HepG2 (cell line): ENCODE results near the gene UBE3B. TPM values are rescaled to one million over a fixed set of nuclear protein-coding genes. Genes with fewer than 3 reads are reported as not detected.

Experiments used
- CC2D1A ChIP-seq: sonication (generic); formaldehyde crosslinking; IDR thresholded peaks from 2 replicates; pipeline ENCODE4 v1.8.1; 2023; ENCODE audit warnings: mild to moderate bottlenecking, missing genetic modification reagents
- HIVEP1 ChIP-seq: sonication (generic); formaldehyde crosslinking; IDR thresholded peaks from 2 replicates; pipeline ENCODE4 v1.4.0; 2020; ENCODE audit warnings: mild to moderate bottlenecking, missing genetic modification reagents
- HMG20B ChIP-seq: conservative IDR thresholded peaks from 2 replicates; pipeline ENCODE4 v1.6.1; 2016; ENCODE audit warnings: missing genetic modification reagents, missing compliant biosample characterization
- HNF1A ChIP-seq, 2 experiments: sonication (generic) in 1 of 2; formaldehyde crosslinking in 1 of 2; IDR thresholded peaks; 2 replicates each; pipeline versions ENCODE4 v1.4.0 to v1.6.1; 2016 to 2020; ENCODE audit warnings: borderline replicate concordance in 1 of 2, low read depth in 1 of 2, mild to moderate bottlenecking in 1 of 2, missing genetic modification reagents in 1 of 2
- HOXD1 ChIP-seq: sonication (generic); formaldehyde crosslinking; IDR thresholded peaks from 2 replicates; pipeline ENCODE4 v1.5.0; 2020; ENCODE audit warnings: missing genetic modification reagents
- KDM2A ChIP-seq: sonication (generic); formaldehyde crosslinking; IDR thresholded peaks from 2 replicates; pipeline ENCODE4 v1.4.0; 2020; ENCODE audit warnings: low read depth, missing genetic modification reagents, borderline replicate concordance
- LCORL ChIP-seq, 2 experiments: fragments of 450-650 bp in 1 of 2; sonication (generic) in 1 of 2; formaldehyde crosslinking in 1 of 2; IDR thresholded peaks; 2 replicates each; pipeline versions ENCODE4 v1.5.0 to v1.6.1; 2017 to 2020; ENCODE audit warnings: antibody characterized with exemption in 1 of 2, missing genetic modification reagents in 1 of 2
- NFKBIZ ChIP-seq: IDR thresholded peaks from 2 replicates; pipeline ENCODE4 v1.6.1; 2018; ENCODE audit warnings: missing genetic modification reagents, missing compliant biosample characterization
- ZMAT3 ChIP-seq: sonication (generic); formaldehyde crosslinking; conservative IDR thresholded peaks from 2 replicates; pipeline ENCODE4 v1.7.0; 2021; ENCODE audit warnings: missing genetic modification reagents
- ZNF121 ChIP-seq: sonication (generic); formaldehyde crosslinking; IDR thresholded peaks from 2 replicates; pipeline ENCODE4 v1.5.0; 2020; ENCODE audit warnings: mild to moderate bottlenecking, missing genetic modification reagents
- ZNF143 ChIP-seq: sonication (generic); formaldehyde crosslinking; IDR thresholded peaks from 2 replicates; pipeline ENCODE4 v1.4.0; 2020; ENCODE audit warnings: missing genetic modification reagents
- ZNF558 ChIP-seq: sonication (generic); formaldehyde crosslinking; IDR thresholded peaks from 2 replicates; pipeline ENCODE4 v1.9.0; 2022; ENCODE audit warnings: mild to moderate bottlenecking, missing genetic modification reagents, borderline replicate concordance
- ZNF615 ChIP-seq: sonication (generic); formaldehyde crosslinking; IDR thresholded peaks from 2 replicates; pipeline ENCODE4 v1.5.0; 2020; ENCODE audit warnings: mild to moderate bottlenecking, missing genetic modification reagents, borderline replicate concordance
- ZNF761 ChIP-seq: sonication (generic); formaldehyde crosslinking; conservative IDR thresholded peaks from 2 replicates; pipeline ENCODE4 v1.4.0; 2020; ENCODE audit warnings: mild to moderate bottlenecking, missing genetic modification reagents
- ZSCAN12 ChIP-seq: sonication (generic); formaldehyde crosslinking; IDR thresholded peaks from 2 replicates; pipeline ENCODE4 v1.9.0; 2021; ENCODE audit warnings: mild to moderate bottlenecking, missing genetic modification reagents
- polyA plus RNA-seq, 8 experiments: library from polyadenylated mRNA; depleted of rRNA in 3 of 8; stranded (reverse) in 7 of 8; unstranded in 1 of 8; fragments of >200 nt; fragmentation: Illumina TruSeq in 4 of 8; extraction: Trizol in 4 of 8; gene quantifications; 2 replicates each; pipeline versions ENCODE4 v1.2.1 to v1.2.3, GENCODE V29; 2011 to 2016; ENCODE audit warnings: low read depth in 4 of 8, missing spikeins in 1 of 8, mixed read lengths in 1 of 8; ENCODE audit not compliant: insufficient read depth in 1 of 8
- total RNA-seq, 5 experiments: library from RNA; depleted of rRNA; stranded (reverse); fragments of >200 nt; fragmentation: Illumina TruSeq; extraction: Trizol; gene quantifications; 2 replicates each; pipeline ENCODE4 v1.2.3, GENCODE V29; 2016; ENCODE audit warnings: low read depth in 1 of 5
- TF ChIP-seq, protein P1 (sequence below): sonication (generic); formaldehyde crosslinking; IDR thresholded peaks from 2 replicates; pipeline ENCODE4 v1.8.1; 2023; ENCODE audit warnings: mild to moderate bottlenecking, missing genetic modification reagents
- TF ChIP-seq, protein P2 (sequence below): sonication (generic); formaldehyde crosslinking; IDR thresholded peaks from 2 replicates; pipeline ENCODE4 v1.8.0; 2022; ENCODE audit warnings: missing genetic modification reagents, mild to moderate bottlenecking, inconsistent platforms, borderline replicate concordance
- TF ChIP-seq, protein P3 (sequence below): IDR thresholded peaks from 2 replicates; pipeline ENCODE4 v1.6.1; 2016
- TF ChIP-seq, protein P4 (sequence below): sonication (generic); formaldehyde crosslinking; IDR thresholded peaks from 2 replicates; pipeline ENCODE4 v1.8.0; 2022; ENCODE audit warnings: mild to moderate bottlenecking, missing genetic modification reagents
- TF ChIP-seq, protein P5 (sequence below): sonication (generic); formaldehyde crosslinking; IDR thresholded peaks from 2 replicates; pipeline ENCODE4 v1.4.0; 2020; ENCODE audit warnings: mild to moderate bottlenecking, missing genetic modification reagents

The UBE3B gene
- total and polyA plus RNA-seq, 2 of the 13 experiments (the other 11 are each of a cell fraction or from before 2014, with no cell fraction given) = 22.7 to 25.3 TPM

DNA sequence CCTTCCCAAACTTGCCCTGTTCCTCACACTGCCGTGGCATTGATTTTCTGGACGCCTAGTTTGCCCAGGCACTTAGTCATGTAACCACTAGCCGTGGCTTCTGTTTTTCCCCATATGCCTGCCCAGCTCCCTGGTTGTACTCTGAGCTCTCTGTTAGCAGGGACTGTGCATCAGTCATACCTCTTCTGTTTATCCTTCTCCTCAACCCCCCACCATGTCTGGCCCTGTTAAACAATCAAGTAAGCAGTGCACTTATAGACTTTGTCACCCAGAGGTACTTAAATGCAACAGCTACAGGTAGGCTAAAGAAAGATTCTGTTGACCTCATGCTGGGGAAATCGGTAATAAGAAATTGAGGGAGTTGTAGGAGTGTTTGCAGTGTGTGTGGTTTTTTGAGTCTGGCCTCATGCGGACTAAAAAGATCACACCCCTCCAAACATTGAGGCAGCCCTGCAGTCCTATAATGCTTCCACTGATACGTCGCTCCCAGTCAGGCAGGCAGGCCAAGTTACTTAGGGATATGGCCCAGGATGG lies 17.0 kb downstream of the UBE3B start (continued):
- no peak for TF ChIP-seq HNF1A (IDR thresholded peaks at IDR 0.05; ENCODE audit: low read depth)
- TF ChIP-seq HNF1A (CRISPR knock-in tag; IDR thresholded peaks at IDR 0.05; ENCODE audit: borderline replicate concordance) = no peak
- TF ChIP-seq ZNF558 (CRISPR knock-in tag) = no peak
- TF ChIP-seq CC2D1A = no peak
- no peak for TF ChIP-seq HOXD1
- 0 out of 2 replicates have a peak, but pooled peaks have one; percentile 31 for TF ChIP-seq HMG20B (CRISPR knock-in tag)
- no peak for TF ChIP-seq ZNF143 (CRISPR knock-in tag)
- TF ChIP-seq, protein P1, sequence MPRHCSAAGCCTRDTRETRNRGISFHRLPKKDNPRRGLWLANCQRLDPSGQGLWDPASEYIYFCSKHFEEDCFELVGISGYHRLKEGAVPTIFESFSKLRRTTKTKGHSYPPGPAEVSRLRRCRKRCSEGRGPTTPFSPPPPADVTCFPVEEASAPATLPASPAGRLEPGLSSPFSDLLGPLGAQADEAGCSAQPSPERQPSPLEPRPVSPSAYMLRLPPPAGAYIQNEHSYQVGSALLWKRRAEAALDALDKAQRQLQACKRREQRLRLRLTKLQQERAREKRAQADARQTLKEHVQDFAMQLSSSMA (CRISPR knock-in tag) = no peak
- no peak for TF ChIP-seq ZSCAN12 (CRISPR knock-in tag)
- no peak for TF ChIP-seq ZNF761 (CRISPR knock-in tag)
- no peak for TF ChIP-seq ZMAT3 (CRISPR knock-in tag)
- TF ChIP-seq HIVEP1 (CRISPR knock-in tag) = no peak
- TF ChIP-seq, protein P2, sequence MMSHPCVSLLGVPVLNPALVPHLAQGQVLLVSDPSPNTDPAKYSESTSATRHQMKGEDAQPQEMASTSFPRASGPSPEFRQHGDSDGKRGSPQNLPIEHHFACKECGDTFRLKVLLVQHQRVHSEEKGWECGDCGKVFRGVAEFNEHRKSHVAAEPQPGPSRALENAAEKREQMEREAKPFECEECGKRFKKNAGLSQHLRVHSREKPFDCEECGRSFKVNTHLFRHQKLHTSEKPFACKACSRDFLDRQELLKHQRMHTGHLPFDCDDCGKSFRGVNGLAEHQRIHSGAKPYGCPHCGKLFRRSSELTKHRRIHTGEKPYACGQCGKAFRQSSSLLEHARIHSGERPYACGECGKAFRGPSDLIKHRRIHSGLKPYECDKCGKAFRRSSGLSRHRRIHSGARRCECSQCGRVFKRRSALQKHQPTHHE (CRISPR knock-in tag) = no peak
- TF ChIP-seq ZNF615 = no peak
- TF ChIP-seq, protein P3, sequence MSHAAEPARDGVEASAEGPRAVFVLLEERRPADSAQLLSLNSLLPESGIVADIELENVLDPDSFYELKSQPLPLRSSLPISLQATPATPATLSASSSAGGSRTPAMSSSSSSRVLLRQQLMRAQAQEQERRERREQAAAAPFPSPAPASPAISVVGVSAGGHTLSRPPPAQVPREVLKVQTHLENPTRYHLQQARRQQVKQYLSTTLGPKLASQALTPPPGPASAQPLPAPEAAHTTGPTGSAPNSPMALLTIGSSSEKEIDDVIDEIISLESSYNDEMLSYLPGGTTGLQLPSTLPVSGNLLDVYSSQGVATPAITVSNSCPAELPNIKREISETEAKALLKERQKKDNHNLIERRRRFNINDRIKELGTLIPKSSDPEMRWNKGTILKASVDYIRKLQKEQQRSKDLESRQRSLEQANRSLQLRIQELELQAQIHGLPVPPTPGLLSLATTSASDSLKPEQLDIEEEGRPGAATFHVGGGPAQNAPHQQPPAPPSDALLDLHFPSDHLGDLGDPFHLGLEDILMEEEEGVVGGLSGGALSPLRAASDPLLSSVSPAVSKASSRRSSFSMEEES (CRISPR knock-in tag) = no peak
- 0 out of 2 replicates have a peak, but pooled peaks have one; percentile 50 for TF ChIP-seq ZNF121 (CRISPR knock-in tag)
- TF ChIP-seq, protein P4, sequence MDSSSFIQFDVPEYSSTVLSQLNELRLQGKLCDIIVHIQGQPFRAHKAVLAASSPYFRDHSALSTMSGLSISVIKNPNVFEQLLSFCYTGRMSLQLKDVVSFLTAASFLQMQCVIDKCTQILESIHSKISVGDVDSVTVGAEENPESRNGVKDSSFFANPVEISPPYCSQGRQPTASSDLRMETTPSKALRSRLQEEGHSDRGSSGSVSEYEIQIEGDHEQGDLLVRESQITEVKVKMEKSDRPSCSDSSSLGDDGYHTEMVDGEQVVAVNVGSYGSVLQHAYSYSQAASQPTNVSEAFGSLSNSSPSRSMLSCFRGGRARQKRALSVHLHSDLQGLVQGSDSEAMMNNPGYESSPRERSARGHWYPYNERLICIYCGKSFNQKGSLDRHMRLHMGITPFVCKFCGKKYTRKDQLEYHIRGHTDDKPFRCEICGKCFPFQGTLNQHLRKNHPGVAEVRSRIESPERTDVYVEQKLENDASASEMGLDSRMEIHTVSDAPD (CRISPR knock-in tag) = 0 out of 2 replicates have a peak, but pooled peaks have one; percentile 41
- TF ChIP-seq LCORL (IDR thresholded peaks at IDR 0.05) = peak; percentile 38; the same call in 1 of the 2 replicates
- TF ChIP-seq LCORL (CRISPR knock-in tag; IDR thresholded peaks at IDR 0.05) = peak; percentile 80; the same call in 1 of the 2 replicates
- TF ChIP-seq, protein P5, sequence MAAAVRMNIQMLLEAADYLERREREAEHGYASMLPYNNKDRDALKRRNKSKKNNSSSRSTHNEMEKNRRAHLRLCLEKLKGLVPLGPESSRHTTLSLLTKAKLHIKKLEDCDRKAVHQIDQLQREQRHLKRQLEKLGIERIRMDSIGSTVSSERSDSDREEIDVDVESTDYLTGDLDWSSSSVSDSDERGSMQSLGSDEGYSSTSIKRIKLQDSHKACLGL (CRISPR knock-in tag) = no peak
- no peak for TF ChIP-seq NFKBIZ (CRISPR knock-in tag)
- 0 out of 2 replicates have a peak, but pooled peaks have one; percentile 21 for TF ChIP-seq KDM2A (CRISPR knock-in tag)
